K562 (cell line): ENCODE measurements around the gene ANKH. TPM values are rescaled to one million over a fixed set of nuclear protein-coding genes. Genes with fewer than 3 reads are reported as not detected.

Experiments used
- AFF4 ChIP-seq: sonication (generic); formaldehyde crosslinking; IDR thresholded peaks from 2 replicates; pipeline ENCODE4 v1.8.0; 2023; ENCODE audit warnings: mild to moderate bottlenecking, missing genetic modification reagents
- ARID1B ChIP-seq: fragments of 450-650 bp; IDR thresholded peaks from 2 replicates; pipeline ENCODE4 v1.6.1; 2016; ENCODE audit warnings: antibody characterized with exemption, mild to moderate bottlenecking, inconsistent platforms
- ATF3 ChIP-seq, 2 experiments: fragments of 450-650 bp in 1 of 2; sonication (generic) in 1 of 2; formaldehyde crosslinking in 1 of 2; IDR thresholded peaks in 1 of 2; conservative IDR thresholded peaks in 1 of 2; 2 replicates each; pipeline versions ENCODE4 v1.6.1 to v1.8.1; 2016 to 2023; ENCODE audit warnings: mild to moderate bottlenecking in 2 of 2, moderate library complexity in 2 of 2, inconsistent platforms in 1 of 2, missing genetic modification reagents in 1 of 2
- ELF1 ChIP-seq: fragments of 200-800 bp; sonication (Bioruptor generic); IDR thresholded peaks from 2 replicates; pipeline ENCODE4 v1.6.1; 2016; ENCODE audit warnings: missing genetic modification characterization, missing compliant biosample characterization
- ESRRB ChIP-seq: fragments of 250-450 bp; sonication (Bioruptor Pico); IDR thresholded peaks from 2 replicates; pipeline ENCODE4 v1.5.0; 2020; ENCODE audit warnings: mild to moderate bottlenecking, moderate library complexity, borderline replicate concordance
- FOSL1 ChIP-seq: fragments of 200-800 bp; sonication (Bioruptor generic); conservative IDR thresholded peaks from 2 replicates; pipeline ENCODE4 v1.6.1; 2016; ENCODE audit warnings: missing genetic modification characterization, missing compliant biosample characterization
- HNRNPUL1 ChIP-seq: fragments of 200-400 bp; formaldehyde crosslinking; IDR thresholded peaks from 2 replicates; pipeline ENCODE4 v1.6.1; 2017; ENCODE audit warnings: low read length
- IRF2 ChIP-seq: sonication (generic); formaldehyde crosslinking; IDR thresholded peaks from 2 replicates; pipeline ENCODE4 v1.8.1; 2022; ENCODE audit warnings: mild to moderate bottlenecking, missing genetic modification reagents
- JUNB ChIP-seq: fragments of 450-650 bp; formaldehyde crosslinking; conservative IDR thresholded peaks from 2 replicates; pipeline ENCODE4 v1.4.0; 2020; ENCODE audit warnings: mild to moderate bottlenecking
- MED1 ChIP-seq: sonication (generic); formaldehyde crosslinking; IDR thresholded peaks from 2 replicates; pipeline ENCODE4 v1.8.1; 2023; ENCODE audit warnings: missing genetic modification reagents, borderline replicate concordance
- MIER1 ChIP-seq: fragments of 450-650 bp; IDR thresholded peaks from 2 replicates; pipeline ENCODE4 v1.6.1; 2016; ENCODE audit warnings: antibody characterized with exemption, mild to moderate bottlenecking, low read depth
- NFE2L1 ChIP-seq: fragments of 450-650 bp; IDR thresholded peaks from 2 replicates; pipeline ENCODE4 v1.6.1; 2016; ENCODE audit warnings: missing genetic modification characterization, low read depth, mild to moderate bottlenecking, missing compliant biosample characterization, moderate library complexity, borderline replicate concordance
- RNF2 ChIP-seq: sonication (generic); IDR thresholded peaks from 2 replicates; pipeline ENCODE4 v1.6.1; 2016
- SUPT5H ChIP-seq: fragments of 450-650 bp; IDR thresholded peaks from 2 replicates; pipeline ENCODE4 v1.6.1; 2016
- TAF15 ChIP-seq: fragments of 200-400 bp; formaldehyde crosslinking; IDR thresholded peaks from 2 replicates; pipeline ENCODE4 v1.6.1; 2017; ENCODE audit warnings: mild to moderate bottlenecking, low read depth, low read length, moderate library complexity
- THAP7 ChIP-seq: fragments of 250-450 bp; sonication (Bioruptor Pico); IDR thresholded peaks from 2 replicates; pipeline ENCODE4 v1.5.0; 2021
- TRIM24 ChIP-seq, 2 experiments: fragments of 450-650 bp; IDR thresholded peaks; 2 replicates each; pipeline ENCODE4 v1.6.1; 2016
- USF2 ChIP-seq: sonication (generic); formaldehyde crosslinking; IDR thresholded peaks from 2 replicates; pipeline ENCODE4 v1.5.0; 2020; ENCODE audit warnings: missing genetic modification reagents
- VEZF1 ChIP-seq: fragments of 200-800 bp; sonication (Bioruptor generic); IDR thresholded peaks from 2 replicates; pipeline ENCODE4 v1.6.1; 2017; ENCODE audit warnings: missing genetic modification characterization, missing compliant biosample characterization
- polyA plus RNA-seq, 8 experiments: library from polyadenylated mRNA; depleted of rRNA in 4 of 8; stranded (reverse) in 5 of 8; unstranded in 3 of 8; fragments of >200 nt; fragmentation: Nextera tagmentation in 2 of 8; fragmentation: Illumina TruSeq in 1 of 8; extraction: Ambion mirVana in 2 of 8; extraction: Trizol in 1 of 8; gene quantifications; 2 replicates each; pipeline versions ENCODE4 v1.2.1 to v1.2.3, GENCODE V29; 2011 to 2014; ENCODE audit warnings: inconsistent platforms in 1 of 8, missing spikeins in 1 of 8
- total RNA-seq, 7 experiments: library from RNA; depleted of rRNA in 6 of 7; stranded (reverse); fragments of >200 nt in 6 of 7; fragmentation: Illumina TruSeq in 2 of 7; extraction: Trizol in 2 of 7; gene quantifications; 2 replicates each; pipeline versions ENCODE4 v1.2.1 to v1.2.3, GENCODE V29; 2011 to 2021; ENCODE audit warnings: low replicate concordance in 1 of 7

Gene ANKH
- total and polyA plus RNA-seq, 9 of the 15 experiments (the other 6 are each of a cell fraction or from before 2014, with no cell fraction given), result 0.79 to 12.2 (median 4.5) TPM

GRCh38 chr5:14809369-14810155 lies 62.0 kb downstream of the ANKH start (continued):
- TF ChIP-seq VEZF1 (CRISPR knock-in tag) (peak; percentile 13; the same call in 1 of the 2 replicates), MIER1 (no peak), THAP7 (CRISPR knock-in tag) (no peak), RNF2 (peak; percentile 30; the same call in 1 of the 2 replicates), ELF1 (tag) (0 out of 2 replicates have a peak, but pooled peaks have one; percentile 36), ARID1B (peak; percentile 67), ATF3 (IDR thresholded peaks at IDR 0.05) (peak; percentile 91), ATF3 (CRISPR knock-in tag; conservative IDR thresholded peaks at IDR 0.05) (peak; percentile 80), MED1 (CRISPR knock-in tag) (no peak), TRIM24 (IDR thresholded peaks at IDR 0.05) (peak in 1 of 2 experiments; percentile 41; a peak in 1 of 4 replicates), IRF2 (CRISPR knock-in tag) (no peak), FOSL1 (peak; percentile 97), JUNB (CRISPR knock-in tag) (0 out of 2 replicates have a peak, but pooled peaks have one; percentile 34), AFF4 (CRISPR knock-in tag) (no peak), TAF15 (no peak), SUPT5H (no peak), HNRNPUL1 (no peak), USF2 (CRISPR knock-in tag) (no peak), NFE2L1 (tag) (no peak), ESRRB (CRISPR knock-in tag) (no peak)
